ENCODE results near the gene DAPK2. TPM values are rescaled to one million over a fixed set of nuclear protein-coding genes. Genes with fewer than 3 reads are reported as not detected.

The DAPK2 gene
- total RNA-seq, 1 donor from 2014 or later, result 0.52 TPM

GRCh38 chr15:64029633-64030032, 16.7 kb downstream of the DAPK2 start:
- Mint-ChIP-seq H3K27me3 (ENCODE audit: low read depth, unreplicated experiment) (peaks cover 7% of the 10 kb centered on the region), H3K4me1 (ENCODE audit: low read depth, unreplicated experiment) (no peaks in the 10 kb centered on the region), H3K9me3 (ENCODE audit: unreplicated experiment) (no peaks in the 10 kb centered on the region), H3K36me3 (ENCODE audit: low read depth, unreplicated experiment) (no peaks in the 10 kb centered on the region), H3K27ac (ENCODE audit: unreplicated experiment) (no peak overlapping the region), H3K4me3 (ENCODE audit: unreplicated experiment) (no peak overlapping the region)
- no peak for DNase-seq (ENCODE audit: low read depth)
- Histone ChIP-seq H3K4me1 (ENCODE audit: insufficient read depth, low read length) (no peaks in the 10 kb centered on the region), H3K27ac (ENCODE audit: low read depth, low read length) (no peak overlapping the region), H2AFZ (ENCODE audit: low read depth, low read length) (no peak overlapping the region), H3K9me3 (ENCODE audit: insufficient read depth, low read depth, low read length) (no peaks in the 10 kb centered on the region), H3K4me2 (ENCODE audit: low read length) (no peak overlapping the region), H3K9ac (ENCODE audit: low read length) (no peak overlapping the region), H3K27me3 (ENCODE audit: insufficient read depth, low read length) (peaks cover 3% of the 10 kb centered on the region), H4K20me1 (ENCODE audit: insufficient read depth, low read length) (no peaks in the 10 kb centered on the region), H3K4me3 (ENCODE audit: insufficient read depth, low read depth, low read length) (no peak overlapping the region), H3K36me3 (ENCODE audit: insufficient read depth, low read length) (no peaks in the 10 kb centered on the region), H3K79me2 (ENCODE audit: insufficient read depth, low read length) (no peaks in the 10 kb centered on the region)
- FAIRE-seq, result no peak
- no peak for TF ChIP-seq EZH2 (IDR thresholded peaks at IDR 0.05; ENCODE audit: insufficient read depth, low read length)
- TF ChIP-seq CTCF (IDR thresholded peaks at IDR 0.05; ENCODE audit: insufficient read depth, low read depth, low read length), result no peak

- Histone ChIP-seq H3K4me3 (ENCODE audit: insufficient read depth, low read depth, low read length) (no peak overlapping the region), H3K9ac (ENCODE audit: low read length) (no peak overlapping the region), H3K79me2 (ENCODE audit: insufficient read depth, low read length) (no peaks in the 10 kb centered on the region), H3K36me3 (ENCODE audit: insufficient read depth, low read length) (no peaks in the 10 kb centered on the region), H3K4me2 (ENCODE audit: low read length) (no peak overlapping the region), H2AFZ (ENCODE audit: low read depth, low read length) (no peak overlapping the region), H3K27me3 (ENCODE audit: insufficient read depth, low read length) (peaks cover 3% of the 10 kb centered on the region), H4K20me1 (ENCODE audit: insufficient read depth, low read length) (no peaks in the 10 kb centered on the region), H3K4me1 (ENCODE audit: insufficient read depth, low read length) (no peaks in the 10 kb centered on the region), H3K27ac (ENCODE audit: low read depth, low read length) (no peak overlapping the region), H3K9me3 (ENCODE audit: insufficient read depth, low read depth, low read length) (no peaks in the 10 kb centered on the region)
- Mint-ChIP-seq H3K27me3 (ENCODE audit: low read depth, unreplicated experiment) (peaks cover 5% of the 10 kb centered on the region), H3K4me1 (ENCODE audit: low read depth, unreplicated experiment) (no peaks in the 10 kb centered on the region), H3K36me3 (ENCODE audit: low read depth, unreplicated experiment) (no peaks in the 10 kb centered on the region), H3K9me3 (ENCODE audit: unreplicated experiment) (no peaks in the 10 kb centered on the region), H3K4me3 (ENCODE audit: unreplicated experiment) (no peak overlapping the region), H3K27ac (ENCODE audit: unreplicated experiment) (no peak overlapping the region)
- TF ChIP-seq CTCF (IDR thresholded peaks at IDR 0.05; ENCODE audit: insufficient read depth, low read depth, low read length) (no peak), EZH2 (IDR thresholded peaks at IDR 0.05; ENCODE audit: insufficient read depth, low read length) (no peak)
- no peak for DNase-seq (ENCODE audit: low read depth)
- no peak for FAIRE-seq
These were observed 17.2 kb downstream of the DAPK2 start for GRCh38 chr15:64029110-64029509.

- H3K4me1 Mint-ChIP-seq (ENCODE audit: low read depth, unreplicated experiment), result no peaks in the 10 kb centered on the region
- no peak for DNase-seq (ENCODE audit: low read depth)
- no peaks in the 10 kb centered on the region for H3K27me3 ChIP-seq (ENCODE audit: insufficient read depth, low read length)
These were observed 19.7 kb downstream of the DAPK2 start for GRCh38 chr15:64026591-64026990.

More at GRCh38 chr15:64026591-64026990, 19.7 kb downstream of the DAPK2 start:
- Mint-ChIP-seq H3K9me3 (ENCODE audit: unreplicated experiment) (no peaks in the 10 kb centered on the region), H3K36me3 (ENCODE audit: low read depth, unreplicated experiment) (no peaks in the 10 kb centered on the region), H3K4me3 (ENCODE audit: unreplicated experiment) (no peak overlapping the region), H3K27ac (ENCODE audit: unreplicated experiment) (no peak overlapping the region), H3K27me3 (ENCODE audit: low read depth, unreplicated experiment) (peaks cover 24% of the 10 kb centered on the region)
- H3K4me3 ChIP-seq (ENCODE audit: insufficient read depth, low read depth, low read length), result no peak overlapping the region
- H2AFZ ChIP-seq (ENCODE audit: low read depth, low read length), result no peak overlapping the region
- no peak overlapping the region for H3K27ac ChIP-seq (ENCODE audit: low read depth, low read length)
- no peaks in the 10 kb centered on the region for H4K20me1 ChIP-seq (ENCODE audit: insufficient read depth, low read length)
- no peaks in the 10 kb centered on the region for H3K4me1 ChIP-seq (ENCODE audit: insufficient read depth, low read length)
- H3K9me3 ChIP-seq (ENCODE audit: insufficient read depth, low read depth, low read length), result no peaks in the 10 kb centered on the region
- H3K36me3 ChIP-seq (ENCODE audit: insufficient read depth, low read length), result no peaks in the 10 kb centered on the region
- FAIRE-seq, result no peak
- no peak overlapping the region for H3K4me2 ChIP-seq (ENCODE audit: low read length)
- H3K79me2 ChIP-seq (ENCODE audit: insufficient read depth, low read length), result no peaks in the 10 kb centered on the region
- H3K9ac ChIP-seq (ENCODE audit: low read length), result no peak overlapping the region
- TF ChIP-seq EZH2 (IDR thresholded peaks at IDR 0.05; ENCODE audit: insufficient read depth, low read length), result no peak
- no peak for TF ChIP-seq CTCF (IDR thresholded peaks at IDR 0.05; ENCODE audit: insufficient read depth, low read depth, low read length)
